IMR-90 (cell line): ENCODE results near the gene CD7.

Experiments
- CTCF ChIP-seq: conservative IDR thresholded peaks from 2 replicates; pipeline ENCODE4 v1.5.1; 2012; ENCODE audit warnings: mild to moderate bottlenecking, low read depth, low read length, improper control_type of control experiment
- MAFK ChIP-seq: IDR thresholded peaks from 2 replicates; pipeline ENCODE4 v1.6.1; 2012; ENCODE audit warnings: low read depth, low read length, improper control_type of control experiment
- RAD21 ChIP-seq: IDR thresholded peaks from 2 replicates; pipeline ENCODE4 v1.6.1; 2012; ENCODE audit warnings: low read length, improper control_type of control experiment

- TF ChIP-seq CTCF = no peak
- no peak for TF ChIP-seq RAD21
- TF ChIP-seq MAFK = no peak
Measured at GRCh38 chr17:82273327-82274133, 43.9 kb downstream of the CD7 start, which contains the start of gene CSNK1D.
